Measurements from ENCODE around the gene TOMM20. TPM values are rescaled to one million over a fixed set of nuclear protein-coding genes. Genes with fewer than 3 reads are reported as not detected.

TOMM20 gene
- total and polyA plus RNA-seq, 2 of the 8 experiments (the other 6 are each of a cell fraction or from before 2014, with no cell fraction given), result 71.4 to 168 TPM

- TF ChIP-seq MAFK (IDR thresholded peaks at IDR 0.05; ENCODE audit: low read depth, low read length) (no peak), RXRA (IDR thresholded peaks at IDR 0.05; ENCODE audit: insufficient read depth, low read depth, low read length) (no peak), SAP30 (IDR thresholded peaks at IDR 0.05; ENCODE audit: insufficient read depth, insufficient replicate concordance, low read length) (no peak)
Measured at GRCh38 chr1:235156265-235156664, 27.6 kb upstream of the TOMM20 start (continued).

Data from H1 (cell line).